Measurements from ENCODE around the gene ZNF746.
"Not testable (repeated sequence)": the region's sequence is repeated elsewhere in the genome, so short reads cannot be mapped to it uniquely, and the experiment has no call there.

The ZNF746 gene

DNA sequence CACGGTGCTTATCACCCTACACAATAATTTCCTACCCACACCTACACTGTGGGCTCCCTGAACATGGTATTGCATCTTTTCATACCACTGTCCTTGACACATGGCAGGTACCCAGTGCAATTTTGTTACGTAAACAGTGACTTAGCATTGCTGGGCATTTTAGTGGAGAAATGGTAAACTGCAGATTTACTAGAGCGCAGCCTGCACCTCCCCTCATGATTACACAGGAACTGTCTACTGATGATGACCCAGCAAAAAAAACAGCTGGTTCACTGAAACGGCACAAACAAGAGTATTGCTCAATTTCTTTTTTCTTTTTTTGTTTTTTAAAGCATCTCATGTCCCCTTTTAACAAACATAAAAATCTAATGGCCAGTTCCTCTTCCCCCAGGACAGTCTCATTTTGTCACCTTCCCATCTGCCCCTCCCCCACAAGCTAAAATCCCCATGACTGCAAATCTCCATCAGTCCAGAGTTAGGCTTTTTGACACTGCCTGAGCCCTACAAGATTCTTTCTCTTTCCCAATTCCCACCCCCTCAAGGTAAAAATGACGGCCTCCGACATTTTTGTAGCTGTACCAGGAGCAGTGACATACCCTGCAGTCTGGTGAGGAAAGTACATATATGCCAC lies 2.8 kb downstream of the ZNF746 start:
- ChIA-PET POLR2A (no interaction called here), CTCF (interaction anchor here (1.2 to 2.2 kb wide), 10 partner anchors 8 to 233 kb away, joined by 3 to 7 read pairs (median 5); partner anchors contain the start of genes ZNF777 and ZNF783)
- no peak for DNase-seq (ENCODE audit: low read depth, low spot score)
- TF ChIP-seq, protein P1, sequence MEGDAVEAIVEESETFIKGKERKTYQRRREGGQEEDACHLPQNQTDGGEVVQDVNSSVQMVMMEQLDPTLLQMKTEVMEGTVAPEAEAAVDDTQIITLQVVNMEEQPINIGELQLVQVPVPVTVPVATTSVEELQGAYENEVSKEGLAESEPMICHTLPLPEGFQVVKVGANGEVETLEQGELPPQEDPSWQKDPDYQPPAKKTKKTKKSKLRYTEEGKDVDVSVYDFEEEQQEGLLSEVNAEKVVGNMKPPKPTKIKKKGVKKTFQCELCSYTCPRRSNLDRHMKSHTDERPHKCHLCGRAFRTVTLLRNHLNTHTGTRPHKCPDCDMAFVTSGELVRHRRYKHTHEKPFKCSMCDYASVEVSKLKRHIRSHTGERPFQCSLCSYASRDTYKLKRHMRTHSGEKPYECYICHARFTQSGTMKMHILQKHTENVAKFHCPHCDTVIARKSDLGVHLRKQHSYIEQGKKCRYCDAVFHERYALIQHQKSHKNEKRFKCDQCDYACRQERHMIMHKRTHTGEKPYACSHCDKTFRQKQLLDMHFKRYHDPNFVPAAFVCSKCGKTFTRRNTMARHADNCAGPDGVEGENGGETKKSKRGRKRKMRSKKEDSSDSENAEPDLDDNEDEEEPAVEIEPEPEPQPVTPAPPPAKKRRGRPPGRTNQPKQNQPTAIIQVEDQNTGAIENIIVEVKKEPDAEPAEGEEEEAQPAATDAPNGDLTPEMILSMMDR (IDR thresholded peaks at IDR 0.05; ENCODE audit: insufficient read depth, low read length, missing control alignments) = no peak
- no peak overlapping the region for H3K4me3 ChIP-seq (ENCODE audit: low read depth, low read length)

DNA sequence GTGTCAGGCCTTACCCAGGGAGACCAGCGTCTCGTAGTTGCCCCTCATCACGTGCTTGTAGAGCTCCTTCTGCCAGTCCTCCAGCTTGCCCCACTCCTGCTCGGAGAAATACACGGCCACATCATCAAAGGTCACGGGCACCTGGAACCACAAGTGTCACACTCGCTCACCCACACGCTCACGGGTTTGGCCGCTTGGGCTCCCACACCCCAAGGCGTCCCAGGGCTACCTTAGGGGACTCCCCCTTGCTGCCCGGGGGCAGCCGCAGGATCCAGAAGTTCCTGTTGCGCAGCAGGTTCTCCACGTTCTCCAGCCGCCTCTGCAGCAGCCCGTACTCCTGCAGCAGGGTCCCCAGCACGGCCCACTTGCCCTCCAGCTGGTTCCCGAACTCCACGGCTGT lies 3.6 kb downstream of the ZNF746 start:
- H3K4me3 ChIP-seq (ENCODE audit: low read depth, low read length); CTCF ChIA-PET; DNase-seq (ENCODE audit: low read depth, low spot score); POLR2A ChIA-PET: not testable (repeated sequence)

DNA sequence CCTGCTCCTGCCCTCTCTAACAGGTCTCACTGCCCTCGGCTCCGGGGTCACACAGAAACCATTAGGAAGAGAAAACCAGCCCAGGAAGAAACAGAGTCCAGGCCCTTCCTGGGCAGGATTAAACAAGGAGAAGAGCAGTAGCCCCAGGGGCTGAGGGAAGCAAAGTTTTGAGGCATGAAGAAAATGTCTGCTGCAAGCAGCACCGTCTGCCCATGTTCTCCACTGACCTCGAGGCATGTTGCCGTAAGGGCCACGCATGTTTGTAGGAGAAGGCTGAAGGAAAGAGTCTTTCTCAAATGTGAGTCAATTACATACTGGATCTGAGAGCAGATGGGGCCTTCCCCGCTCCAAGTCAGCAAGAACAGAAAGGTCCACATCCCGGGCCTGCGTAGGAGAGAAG lies 4.2 kb downstream of the ZNF746 start:
- DNase-seq (ENCODE audit: low read depth, low spot score) = no peak
- CTCF ChIA-PET = no interaction called here
- POLR2A ChIA-PET = no interaction called here
- TF ChIP-seq, protein P1 (IDR thresholded peaks at IDR 0.05; ENCODE audit: insufficient read depth, low read length, missing control alignments) = no peak
- no peak overlapping the region for H3K4me3 ChIP-seq (ENCODE audit: low read depth, low read length)

DNA sequence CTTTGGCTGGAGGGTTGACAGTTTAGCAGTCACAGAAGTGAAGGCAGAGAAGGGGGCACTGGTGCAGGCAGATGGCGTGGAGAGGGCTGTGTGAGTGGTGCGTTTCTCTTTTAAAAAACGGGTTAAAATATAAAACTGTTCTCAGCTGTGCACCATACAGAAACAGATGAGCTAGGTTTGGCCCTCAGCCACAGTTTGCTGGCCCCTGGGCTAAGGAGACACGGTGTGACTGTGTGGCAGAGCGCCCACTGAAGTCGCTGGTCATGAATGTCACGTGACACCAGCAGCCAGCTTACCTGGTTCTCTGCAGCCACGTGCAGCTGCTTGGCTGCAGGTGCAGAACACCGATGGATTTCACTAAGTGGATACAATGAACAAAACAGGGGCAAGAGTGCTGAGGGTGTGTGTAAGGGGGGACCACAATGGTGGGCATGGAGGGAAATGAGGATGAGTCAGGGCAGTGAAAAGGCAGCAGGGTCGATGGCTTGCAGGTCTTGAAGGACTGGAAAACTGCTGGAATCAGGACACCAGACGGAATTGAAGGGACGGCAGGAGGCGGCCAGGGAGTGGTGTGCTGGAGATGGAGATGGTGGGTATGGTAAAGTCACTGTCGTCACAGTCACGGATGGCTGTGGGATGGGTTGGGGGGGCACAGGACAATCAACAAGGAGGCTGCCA lies 7.4 kb downstream of the ZNF746 start:
- TF ChIP-seq, protein P1 (IDR thresholded peaks at IDR 0.05; ENCODE audit: insufficient read depth, low read length, missing control alignments) = no peak
- CTCF ChIA-PET = no interaction called here
- no peak for DNase-seq (ENCODE audit: low read depth, low spot score)
- POLR2A ChIA-PET = no interaction called here
- no peak overlapping the region for H3K4me3 ChIP-seq (ENCODE audit: low read depth, low read length)

DNA sequence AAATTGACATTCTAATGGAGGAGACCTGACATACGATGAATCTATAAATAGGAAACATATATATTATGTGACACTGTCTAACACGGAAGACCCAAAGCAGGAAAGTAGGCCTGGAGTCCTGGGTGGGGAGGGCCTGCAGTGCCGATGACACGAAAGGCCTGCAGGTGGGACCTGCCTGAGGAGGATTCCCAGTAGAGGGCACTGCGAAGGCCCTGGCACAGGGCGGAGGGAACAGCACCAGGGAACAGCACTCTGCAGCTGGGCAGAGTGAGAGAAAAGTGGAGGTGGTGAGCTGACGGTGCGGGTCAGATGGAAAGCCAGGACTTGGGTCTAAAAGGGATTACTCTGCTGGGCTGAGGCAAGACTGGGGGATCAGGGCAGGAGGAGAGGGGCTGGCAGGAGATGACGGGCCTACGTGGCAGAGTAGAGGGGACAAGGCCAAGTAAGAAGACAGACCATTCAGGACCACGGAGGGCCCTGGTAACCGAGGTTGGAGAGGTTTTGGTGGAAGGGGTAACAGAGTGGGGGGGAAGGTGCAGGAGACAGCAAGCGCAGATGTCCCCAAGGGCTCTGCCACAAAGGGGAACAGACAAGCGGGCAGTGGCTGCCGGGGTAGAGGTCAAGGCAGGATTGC lies 8.1 kb downstream of the ZNF746 start:
- H3K4me3 ChIP-seq (ENCODE audit: low read depth, low read length) = no peak overlapping the region
- POLR2A ChIA-PET = no interaction called here
- CTCF ChIA-PET = interaction anchor here (1.1 kb wide), 1 partner anchor 10 kb away, joined by 3 read pairs; no protein-coding TSS in a partner anchor
- TF ChIP-seq, protein P1 (IDR thresholded peaks at IDR 0.05; ENCODE audit: insufficient read depth, low read length, missing control alignments) = no peak
- DNase-seq (ENCODE audit: low read depth, low spot score) = no peak

DNA sequence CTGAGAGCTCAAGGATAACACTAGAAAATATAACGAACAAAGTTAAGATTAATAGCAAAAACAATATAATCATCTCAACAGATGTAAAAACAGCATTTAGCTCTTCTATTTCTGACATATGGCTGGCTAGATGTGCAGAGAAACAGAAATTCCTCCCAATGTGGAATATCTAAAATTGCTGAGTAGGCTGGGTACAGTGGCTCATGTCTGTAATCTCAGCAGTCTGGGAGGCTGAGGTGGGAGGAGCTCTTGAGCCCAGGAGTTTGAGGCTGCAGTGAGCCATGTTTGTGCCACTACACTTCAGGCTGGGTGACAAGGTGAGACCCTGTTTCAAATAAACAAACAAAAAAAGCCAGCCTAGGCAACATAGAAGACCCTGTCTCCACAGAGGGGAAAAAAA lies 18.0 kb downstream of the ZNF746 start:
- TF ChIP-seq, protein P1 (IDR thresholded peaks at IDR 0.05; ENCODE audit: insufficient read depth, low read length, missing control alignments) = no peak
- ChIA-PET POLR2A (no interaction called here), CTCF (interaction anchor here (0.7 to 2.3 kb wide), 4 partner anchors 9 to 153 kb away, joined by 3 to 10 read pairs (median 4); partner anchors contain the start of gene ZNF777)
- no peak for DNase-seq (ENCODE audit: low read depth, low spot score)
- H3K4me3 ChIP-seq (ENCODE audit: low read depth, low read length) = no peak overlapping the region
